ENCODE data around the gene POLN.

POLN gene

DNA sequence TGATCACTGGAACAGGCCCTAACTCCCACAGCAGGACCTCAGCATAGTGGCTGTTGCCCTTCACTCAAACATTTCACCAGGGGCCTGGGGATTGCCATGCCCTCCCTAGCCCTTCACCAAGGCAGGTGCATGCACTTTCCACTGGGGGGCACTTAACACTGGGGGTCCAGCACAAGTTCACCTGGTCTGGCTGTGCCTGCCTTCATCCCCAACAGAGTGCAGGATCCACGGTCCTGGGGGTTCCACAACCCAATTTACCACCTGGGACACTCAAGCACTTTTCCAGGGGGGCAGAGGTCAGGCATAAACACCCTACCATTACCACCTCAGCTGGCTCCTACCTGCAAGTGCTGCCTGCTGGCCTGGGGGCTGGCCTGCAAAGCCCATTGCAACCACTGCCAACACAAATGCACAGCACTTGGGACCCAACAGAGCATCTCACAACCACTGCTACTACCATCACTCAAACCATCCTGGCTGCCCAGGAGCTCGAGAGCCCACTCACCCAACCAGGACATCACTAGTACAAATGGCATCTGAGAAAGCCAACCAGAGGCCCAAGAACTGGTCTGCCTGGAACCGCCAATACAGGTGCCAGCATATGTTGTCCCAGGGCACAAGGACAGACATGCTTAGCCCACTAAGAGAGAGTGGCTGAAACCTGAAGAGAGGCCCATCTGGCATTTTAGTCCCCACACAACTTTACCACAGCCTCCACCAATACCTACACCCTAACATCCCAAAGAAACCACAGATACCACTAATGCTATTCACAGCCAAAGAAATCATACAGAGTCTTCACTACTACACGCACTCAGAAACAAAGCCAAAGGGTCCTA lies 139.7 kb downstream of the POLN start:
- DNase-seq (ENCODE audit: low read depth, low spot score) = no peak
- in situ Hi-C loops (cut with HindIII; ENCODE audit: low sequenced_read_pairs) = no loop called here
- H3K4me3 ChIP-seq (ENCODE audit: low read depth, low read length) = no peak overlapping the region
- TF ChIP-seq, protein P1, sequence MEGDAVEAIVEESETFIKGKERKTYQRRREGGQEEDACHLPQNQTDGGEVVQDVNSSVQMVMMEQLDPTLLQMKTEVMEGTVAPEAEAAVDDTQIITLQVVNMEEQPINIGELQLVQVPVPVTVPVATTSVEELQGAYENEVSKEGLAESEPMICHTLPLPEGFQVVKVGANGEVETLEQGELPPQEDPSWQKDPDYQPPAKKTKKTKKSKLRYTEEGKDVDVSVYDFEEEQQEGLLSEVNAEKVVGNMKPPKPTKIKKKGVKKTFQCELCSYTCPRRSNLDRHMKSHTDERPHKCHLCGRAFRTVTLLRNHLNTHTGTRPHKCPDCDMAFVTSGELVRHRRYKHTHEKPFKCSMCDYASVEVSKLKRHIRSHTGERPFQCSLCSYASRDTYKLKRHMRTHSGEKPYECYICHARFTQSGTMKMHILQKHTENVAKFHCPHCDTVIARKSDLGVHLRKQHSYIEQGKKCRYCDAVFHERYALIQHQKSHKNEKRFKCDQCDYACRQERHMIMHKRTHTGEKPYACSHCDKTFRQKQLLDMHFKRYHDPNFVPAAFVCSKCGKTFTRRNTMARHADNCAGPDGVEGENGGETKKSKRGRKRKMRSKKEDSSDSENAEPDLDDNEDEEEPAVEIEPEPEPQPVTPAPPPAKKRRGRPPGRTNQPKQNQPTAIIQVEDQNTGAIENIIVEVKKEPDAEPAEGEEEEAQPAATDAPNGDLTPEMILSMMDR (IDR thresholded peaks at IDR 0.05; ENCODE audit: low read depth, low read length) = no peak

- no peak overlapping the region for H3K4me3 ChIP-seq (ENCODE audit: low read depth, low read length)
- in situ Hi-C loops (cut with HindIII; ENCODE audit: low sequenced_read_pairs) = no loop called here
- TF ChIP-seq, protein P1 (IDR thresholded peaks at IDR 0.05; ENCODE audit: low read depth, low read length) = no peak
- DNase-seq (ENCODE audit: low read depth, low spot score) = peak; percentile 13
Measured at GRCh38 chr4:2101346-2102044, 140.4 kb downstream of the POLN start.

- TF ChIP-seq, protein P1 (IDR thresholded peaks at IDR 0.05; ENCODE audit: low read depth, low read length) = no peak
- no peak for DNase-seq (ENCODE audit: low read depth, low spot score)
- H3K4me3 ChIP-seq (ENCODE audit: low read depth, low read length) = no peak overlapping the region
- in situ Hi-C loops (cut with HindIII; ENCODE audit: low sequenced_read_pairs) = no loop called here
Measured at GRCh38 chr4:2096073-2096609, 145.8 kb downstream of the POLN start.

GRCh38 chr4:2095236-2096072 lies 146.5 kb downstream of the POLN start:
- in situ Hi-C loops (cut with HindIII; ENCODE audit: low sequenced_read_pairs) = no loop called here
- DNase-seq (ENCODE audit: low read depth, low spot score) = peak; percentile 8
- TF ChIP-seq, protein P1 (IDR thresholded peaks at IDR 0.05; ENCODE audit: low read depth, low read length) = no peak
- H3K4me3 ChIP-seq (ENCODE audit: low read depth, low read length) = no peak overlapping the region

- no peak for DNase-seq (ENCODE audit: low read depth, low spot score)
- no peak overlapping the region for H3K4me3 ChIP-seq (ENCODE audit: low read depth, low read length)
- in situ Hi-C loops (cut with HindIII; ENCODE audit: low sequenced_read_pairs) = no loop called here
- TF ChIP-seq, protein P1 (IDR thresholded peaks at IDR 0.05; ENCODE audit: low read depth, low read length) = no peak
Measured at GRCh38 chr4:2094545-2094944, 147.4 kb downstream of the POLN start.

GRCh38 chr4:2093265-2093664 lies 148.7 kb downstream of the POLN start:
- TF ChIP-seq, protein P1 (IDR thresholded peaks at IDR 0.05; ENCODE audit: low read depth, low read length) = no peak
- in situ Hi-C loops (cut with HindIII; ENCODE audit: low sequenced_read_pairs) = no loop called here
- no peak overlapping the region for H3K4me3 ChIP-seq (ENCODE audit: low read depth, low read length)
- no peak for DNase-seq (ENCODE audit: low read depth, low spot score)

Measured in astrocyte of the spinal cord (primary cell).